Head of caudate nucleus (tissue), 42 donors: ENCODE measurements around the gene EEF1B2.
"Not testable (repeated sequence)": the region's sequence is repeated elsewhere in the genome, so short reads cannot be mapped to it uniquely, and the experiment has no call there.

Experiments
- DNase-seq, 42 donors: peaks; one replicate each; pipeline versions ENCODE4 v3.0.0 to v3.0.0-alpha.2; 2020 to 2021; ENCODE audit warnings: mixed read lengths in 7 of 42
- intact Hi-C: fragments of 100-400 bp; cut with DNase I; formaldehyde crosslinking; loops from one replicate; pipeline ENCODE4 v1.15.0; 2022

Gene EEF1B2

GRCh38 chr2:206159346-206160124 lies at the start of gene EEF1B2, which contains the start of gene NDUFS1:
Gene EEF1B2 (plus strand): TSS chr2:206159895. CDS start chr2:206159980, 85 bp downstream.
Gene NDUFS1 (minus strand): TSS chr2:206159444. CDS start chr2:206153678, 5,766 bp downstream.
- intact Hi-C loops = loop anchor here (5.0 to 10.0 kb wide), 2 partner anchors 72 to 105 kb away; partner anchors contain the start of gene INO80D
- DNase-seq = peak; percentile 95 to 99 (median 99)

GRCh38 chr2:206112108-206112507 lies 47.6 kb upstream of the EEF1B2 start:
- DNase-seq = no peak
- intact Hi-C loops = no loop called here

- peak in 1 of 42 donors; percentile 8 for DNase-seq
These were observed 46.7 kb upstream of the EEF1B2 start for GRCh38 chr2:206112846-206113547.

GRCh38 chr2:206115026-206115578 lies 44.6 kb upstream of the EEF1B2 start:
- DNase-seq = no peak
- intact Hi-C loops = no loop called here

More at GRCh38 chr2:206112846-206113547, 46.7 kb upstream of the EEF1B2 start:
- intact Hi-C loops = no loop called here

- intact Hi-C loops = no loop called here
- no peak for DNase-seq
These were observed 43.4 kb upstream of the EEF1B2 start for GRCh38 chr2:206116278-206116677.

GRCh38 chr2:206122569-206122968 lies 37.1 kb upstream of the EEF1B2 start:
- DNase-seq, intact Hi-C loops: not testable (repeated sequence)

GRCh38 chr2:206125901-206126300 lies 33.8 kb upstream of the EEF1B2 start:
- intact Hi-C loops = no loop called here
- no peak for DNase-seq

- peak in 5 of 42 donors; percentile 16 to 42 (median 17) for DNase-seq
- intact Hi-C loops = no loop called here
These were observed 32.0 kb upstream of the EEF1B2 start for GRCh38 chr2:206127656-206128055.

- intact Hi-C loops = no loop called here
- DNase-seq = peak in 31 of 42 donors; percentile 17 to 80 (median 52)
These were observed 16.2 kb upstream of the EEF1B2 start for GRCh38 chr2:206143451-206143850.

- peak in 15 of 42 donors; percentile 14 to 66 (median 30) for DNase-seq
- intact Hi-C loops = no loop called here
These were observed 15.3 kb upstream of the EEF1B2 start for GRCh38 chr2:206144383-206144782.

GRCh38 chr2:206145665-206146064 lies 14.0 kb upstream of the EEF1B2 start:
- intact Hi-C loops = no loop called here

GRCh38 chr2:206149330-206149729 lies 10.4 kb upstream of the EEF1B2 start:
- no peak for DNase-seq
- intact Hi-C loops = no loop called here

More at GRCh38 chr2:206145665-206146064, 14.0 kb upstream of the EEF1B2 start:
- DNase-seq = no peak

- DNase-seq = no peak
- intact Hi-C loops = no loop called here
These were observed 9.5 kb upstream of the EEF1B2 start for GRCh38 chr2:206150168-206150567.

- DNase-seq = no peak
- intact Hi-C loops = no loop called here
These were observed 9.1 kb upstream of the EEF1B2 start for GRCh38 chr2:206150631-206151030.

- DNase-seq = no peak
- intact Hi-C loops = no loop called here
These were observed 5.5 kb upstream of the EEF1B2 start for GRCh38 chr2:206154197-206154596.

- intact Hi-C loops = loop anchor here (5.0 kb wide), 1 partner anchor 70 kb away; the partner anchor contains the start of gene INO80D
- DNase-seq = not testable (repeated sequence)
These were observed 2.7 kb upstream of the EEF1B2 start for GRCh38 chr2:206157014-206157413.

GRCh38 chr2:206158563-206159345 lies 941 bp upstream of the EEF1B2 start:
- intact Hi-C loops = loop anchor here (5.0 kb wide), 1 partner anchor 71 kb away; the partner anchor contains the start of gene INO80D
- no peak for DNase-seq

GRCh38 chr2:206160125-206160806 lies 571 bp downstream of the EEF1B2 start:
- peak in 1 of 42 donors; percentile 53 for DNase-seq
- intact Hi-C loops = loop anchor here (10.0 kb wide), 1 partner anchor 105 kb away; no protein-coding TSS in a partner anchor
